ENCODE data around the gene THAP8. TPM values are rescaled to one million over a fixed set of nuclear protein-coding genes. Genes with fewer than 3 reads are reported as not detected.
A peak's percentile ranks its signal among the peaks of the same experiment; 100 is the strongest.

Gene THAP8
- total RNA-seq, 2 experiments from 2014 or later: 0.38 to 0.53 TPM

- peaks cover 4% of the 10 kb centered on the region for H3K27me3 Mint-ChIP-seq
- peaks cover 0 to 5% of the 10 kb centered on the region in 2 experiments for H3K27me3 ChIP-seq (ENCODE audit: control insufficient read depth in 1 of 2, insufficient read depth in 2 of 2, low read length in 2 of 2)
- peaks cover 28% of the 10 kb centered on the region for H3K4me1 Mint-ChIP-seq (ENCODE audit: low read depth)
- H3K27ac Mint-ChIP-seq: no peak overlapping the region
- intact Hi-C loops (cut with DNase I, micrococcal nuclease): no loop called here
- peaks cover 36% of the 10 kb centered on the region for H3K4me1 ChIP-seq (ENCODE audit: insufficient read depth, low read length)
- ATAC-seq (ENCODE audit: poor library complexity) (no peak), DNase-seq (no peak)
- TF ChIP-seq CTCF (IDR thresholded peaks at IDR 0.05): no peak
- H3K27ac ChIP-seq (ENCODE audit: low read depth in 1 of 2, low read length in 2 of 2): no peak overlapping the region
- H3K9me3 ChIP-seq (ENCODE audit: control insufficient read depth in 1 of 2, insufficient read depth in 1 of 2, low read length in 2 of 2): peaks cover 0 to 11% of the 10 kb centered on the region in 2 experiments
- ChIA-PET CTCF (no interaction called here), POLR2A (interaction anchor here (1.5 to 3.2 kb wide), 3 partner anchors 21 to 40 kb away, joined by 4 to 17 read pairs (median 13); partner anchors contain the start of gene ALKBH6)
- peaks cover 16% of the 10 kb centered on the region for H3K36me3 Mint-ChIP-seq (ENCODE audit: low read depth)
- H3K36me3 ChIP-seq (ENCODE audit: insufficient read depth, low read length): peaks cover 9% of the 10 kb centered on the region
- peak overlapping the region; percentile 69 for H3K4me3 Mint-ChIP-seq
- H3K4me3 ChIP-seq (ENCODE audit: low read length): no peak overlapping the region
- H3K9me3 Mint-ChIP-seq: no peaks in the 10 kb centered on the region
These were observed 60.9 kb downstream of the THAP8 start for GRCh38 chr19:35992907-35993765.

- Histone ChIP-seq H3K27ac (ENCODE audit: low read depth in 1 of 2, low read length in 2 of 2) (no peak overlapping the region), H3K4me3 (ENCODE audit: low read length) (no peak overlapping the region), H3K9me3 (ENCODE audit: control insufficient read depth in 1 of 2, insufficient read depth in 1 of 2, low read length in 2 of 2) (peaks cover 0 to 11% of the 10 kb centered on the region in 2 experiments), H3K4me1 (ENCODE audit: insufficient read depth, low read length) (peaks cover 35% of the 10 kb centered on the region), H3K36me3 (ENCODE audit: insufficient read depth, low read length) (peaks cover 2% of the 10 kb centered on the region), H3K27me3 (ENCODE audit: control insufficient read depth in 1 of 2, insufficient read depth in 2 of 2, low read length in 2 of 2) (peaks cover 2 to 11% of the 10 kb centered on the region in 2 experiments)
- ATAC-seq (ENCODE audit: poor library complexity) (no peak), DNase-seq (no peak)
- intact Hi-C loops (cut with DNase I, micrococcal nuclease): no loop called here
- Mint-ChIP-seq H3K36me3 (ENCODE audit: low read depth) (peaks cover 9% of the 10 kb centered on the region), H3K4me1 (ENCODE audit: low read depth) (peaks cover 21% of the 10 kb centered on the region), H3K9me3 (no peaks in the 10 kb centered on the region), H3K4me3 (peak overlapping the region; percentile 58), H3K27me3 (peaks cover 11% of the 10 kb centered on the region), H3K27ac (no peak overlapping the region)
- ChIA-PET CTCF (interaction anchor here (1.3 kb wide), 1 partner anchor 23 kb away, joined by 3 read pairs; the partner anchor contains the start of gene ALKBH6), POLR2A (interaction anchor here (1.0 kb wide), 1 partner anchor 22 kb away, joined by 3 read pairs; the partner anchor contains the start of gene ALKBH6)
- no peak for TF ChIP-seq CTCF (IDR thresholded peaks at IDR 0.05)
These were observed 62.2 kb downstream of the THAP8 start for GRCh38 chr19:35991731-35992450.

Data from CD4-positive, alpha-beta T cell (primary cell).